ELF-1 (cell line): ENCODE data around the gene NACC2.
"Not testable (repeated sequence)": the region's sequence is repeated elsewhere in the genome, so short reads cannot be mapped to it uniquely, and the experiment has no call there.

Experiments
- DNase-seq: peaks from one replicate; pipeline ENCODE4 v3.0.0-alpha.2; 2016; ENCODE audit warnings: low read depth, low spot score

The NACC2 gene

GRCh38 chr9:136081113-136081825 lies 13.8 kb downstream of the NACC2 start:
- DNase-seq, result no peak

- no peak for DNase-seq
Observed at GRCh38 chr9:136080716-136081112, 14.4 kb downstream of the NACC2 start.

- no peak for DNase-seq
Observed at GRCh38 chr9:136079916-136080246, 15.2 kb downstream of the NACC2 start.

- DNase-seq, result no peak
Observed at GRCh38 chr9:136079211-136079915, 15.7 kb downstream of the NACC2 start.

- DNase-seq, result no peak
Observed at GRCh38 chr9:136078498-136079011, 16.5 kb downstream of the NACC2 start.

GRCh38 chr9:136078024-136078423 lies 17.1 kb downstream of the NACC2 start:
- no peak for DNase-seq

- DNase-seq, result no peak
Observed at GRCh38 chr9:136077491-136077890, 17.6 kb downstream of the NACC2 start.

- no peak for DNase-seq
Observed at GRCh38 chr9:136075881-136076678, 19.0 kb downstream of the NACC2 start.

- DNase-seq, result no peak
Observed at GRCh38 chr9:136075134-136075841, 19.8 kb downstream of the NACC2 start.

GRCh38 chr9:136074706-136075105 lies 20.4 kb downstream of the NACC2 start:
- DNase-seq, result no peak

- no peak for DNase-seq
Observed at GRCh38 chr9:136062657-136063439, 32.2 kb downstream of the NACC2 start.

- not testable (repeated sequence) for DNase-seq
Observed at GRCh38 chr9:136061916-136062315, 33.2 kb downstream of the NACC2 start.

GRCh38 chr9:136061405-136061804 lies 33.7 kb downstream of the NACC2 start:
- no peak for DNase-seq

- DNase-seq, result no peak
Observed at GRCh38 chr9:136060671-136061371, 34.3 kb downstream of the NACC2 start.

- no peak for DNase-seq
Observed at GRCh38 chr9:136059851-136060670, 35.0 kb downstream of the NACC2 start.

- DNase-seq, result peak; percentile 46
Observed at GRCh38 chr9:136059321-136059791, 35.7 kb downstream of the NACC2 start.

GRCh38 chr9:136058801-136059302 lies 36.2 kb downstream of the NACC2 start:
- DNase-seq, result no peak

- no peak for DNase-seq
Observed at GRCh38 chr9:136058084-136058483, 37.0 kb downstream of the NACC2 start.
